WTC11 (cell line): ENCODE measurements around the gene KIAA1328. TPM values are rescaled to one million over a fixed set of nuclear protein-coding genes. Genes with fewer than 3 reads are reported as not detected.
A peak's percentile ranks its signal among the peaks of the same experiment; 100 is the strongest.
"Not testable (repeated sequence)": the region's sequence is repeated elsewhere in the genome, so short reads cannot be mapped to it uniquely, and the experiment has no call there.

Experiments
- ATAC-seq: fragments of 200-7000 bp; cut with Tn5 transposase; 2 replicates; pipeline ENCODE4 v1.10.0; 2021; ENCODE audit warnings: mild to moderate bottlenecking, moderate library complexity
- CTCF ChIA-PET: fragments of 300-600 bp; sonication (Branson Sonifier 250); formaldehyde crosslinking; loops from one replicate; lab custom pipeline; 2021; ENCODE audit warnings: antibody characterized with exemption; lab: Charles Lee
- POLR2A ChIA-PET: fragments of 350-600 bp; sonication (Branson Sonifier 250); formaldehyde crosslinking; loops from one replicate; lab custom pipeline; 2021; ENCODE audit warnings: antibody characterized with exemption; lab: Charles Lee
- DNase-seq: peaks from one replicate; pipeline ENCODE4 v3.0.0; 2021; ENCODE audit warnings: low spot score
- H3K27ac Mint-ChIP-seq: 2 replicates; pipeline ENCODE4 v1.8.0; 2021; ENCODE audit warnings: mixed read lengths
- H3K27me3 Mint-ChIP-seq: 2 replicates; pipeline ENCODE4 v1.8.0; 2021; ENCODE audit warnings: low read depth, mild to moderate bottlenecking, moderate library complexity, mixed read lengths
- H3K36me3 Mint-ChIP-seq: 2 replicates; pipeline ENCODE4 v1.8.0; 2021; ENCODE audit warnings: mixed read lengths
- H3K4me1 Mint-ChIP-seq: 2 replicates; pipeline ENCODE4 v1.8.0; 2022; ENCODE audit warnings: mixed read lengths
- H3K4me3 Mint-ChIP-seq: 2 replicates; pipeline ENCODE4 v1.8.0; 2021; ENCODE audit warnings: mild to moderate bottlenecking, moderate library complexity, mixed read lengths
- H3K9me3 Mint-ChIP-seq: 2 replicates; pipeline ENCODE4 v1.8.0; 2021; ENCODE audit warnings: mixed read lengths
- ATF6 ChIP-seq: sonication (generic); formaldehyde crosslinking; IDR thresholded peaks from 2 replicates; pipeline ENCODE4 v1.8.1; 2023; ENCODE audit warnings: mild to moderate bottlenecking, missing genetic modification reagents
- E2F1 ChIP-seq: sonication (generic); formaldehyde crosslinking; IDR thresholded peaks from 2 replicates; pipeline ENCODE4 v1.8.0; 2022; ENCODE audit warnings: mild to moderate bottlenecking, missing genetic modification reagents
- ETV6 ChIP-seq: sonication (generic); formaldehyde crosslinking; IDR thresholded peaks from 2 replicates; pipeline ENCODE4 v1.8.1; 2022; ENCODE audit warnings: mild to moderate bottlenecking, missing genetic modification reagents
- GTF2I ChIP-seq: fragments of 250-450 bp; sonication (Bioruptor Pico); conservative IDR thresholded peaks from 2 replicates; pipeline ENCODE4 v1.4.0; 2021; ENCODE audit warnings: mild to moderate bottlenecking
- MAX ChIP-seq: sonication (generic); formaldehyde crosslinking; IDR thresholded peaks from 2 replicates; pipeline ENCODE4 v1.8.0; 2022; ENCODE audit warnings: mild to moderate bottlenecking, missing genetic modification reagents
- MXD4 ChIP-seq: fragments of 250-450 bp; sonication (Bioruptor Pico); IDR thresholded peaks from 2 replicates; pipeline ENCODE4 v1.8.0; 2021; ENCODE audit warnings: mild to moderate bottlenecking, moderate library complexity, borderline replicate concordance
- NFE2L1 ChIP-seq: sonication (generic); formaldehyde crosslinking; IDR thresholded peaks from 2 replicates; pipeline ENCODE4 v1.8.1; 2023; ENCODE audit warnings: missing genetic modification reagents
- NR3C1 ChIP-seq: sonication (generic); formaldehyde crosslinking; conservative IDR thresholded peaks from 2 replicates; pipeline ENCODE4 v1.8.1; 2023; ENCODE audit warnings: low read depth, mild to moderate bottlenecking, missing genetic modification reagents
- PRDM15 ChIP-seq: sonication (generic); formaldehyde crosslinking; IDR thresholded peaks from 2 replicates; pipeline ENCODE4 v1.8.0; 2022; ENCODE audit warnings: missing genetic modification reagents
- PRRX2 ChIP-seq: fragments of 250-450 bp; sonication (Bioruptor Pico); IDR thresholded peaks from 2 replicates; pipeline ENCODE4 v1.8.0; 2021; ENCODE audit warnings: mild to moderate bottlenecking
- SP1 ChIP-seq: sonication (generic); formaldehyde crosslinking; conservative IDR thresholded peaks from 2 replicates; pipeline ENCODE4 v1.8.1; 2022; ENCODE audit warnings: missing genetic modification reagents
- ZNF396 ChIP-seq: fragments of 250-450 bp; sonication (Bioruptor Pico); IDR thresholded peaks from 2 replicates; pipeline ENCODE4 v1.8.0; 2021; ENCODE audit warnings: mild to moderate bottlenecking, moderate library complexity, borderline replicate concordance
- ZNF423 ChIP-seq: fragments of 250-450 bp; sonication (Bioruptor Pico); IDR thresholded peaks from 2 replicates; pipeline ENCODE4 v2.1.2; 2022; ENCODE audit warnings: mild to moderate bottlenecking, moderate library complexity
- total RNA-seq: library from RNA; stranded (reverse); gene quantifications from 3 replicates; pipeline ENCODE4 v1.2.3, GENCODE V29; 2021
- TF ChIP-seq, protein P1 (sequence below): sonication (generic); formaldehyde crosslinking; IDR thresholded peaks from 2 replicates; pipeline ENCODE4 v1.8.1; 2023; ENCODE audit warnings: mild to moderate bottlenecking, moderate library complexity, missing genetic modification reagents
- TF ChIP-seq, protein P2 (sequence below): sonication (generic); formaldehyde crosslinking; conservative IDR thresholded peaks from 2 replicates; pipeline ENCODE4 v1.8.1; 2023; ENCODE audit warnings: mild to moderate bottlenecking, low read depth, missing genetic modification reagents, moderate library complexity
- TF ChIP-seq, protein P3 (sequence below): fragments of 250-450 bp; sonication (Bioruptor Pico); IDR thresholded peaks from 2 replicates; pipeline ENCODE4 v2.1.2; 2022; ENCODE audit warnings: mild to moderate bottlenecking, moderate library complexity

Gene KIAA1328
- total RNA-seq, 1 experiment from 2014 or later: 4.8 TPM

DNA sequence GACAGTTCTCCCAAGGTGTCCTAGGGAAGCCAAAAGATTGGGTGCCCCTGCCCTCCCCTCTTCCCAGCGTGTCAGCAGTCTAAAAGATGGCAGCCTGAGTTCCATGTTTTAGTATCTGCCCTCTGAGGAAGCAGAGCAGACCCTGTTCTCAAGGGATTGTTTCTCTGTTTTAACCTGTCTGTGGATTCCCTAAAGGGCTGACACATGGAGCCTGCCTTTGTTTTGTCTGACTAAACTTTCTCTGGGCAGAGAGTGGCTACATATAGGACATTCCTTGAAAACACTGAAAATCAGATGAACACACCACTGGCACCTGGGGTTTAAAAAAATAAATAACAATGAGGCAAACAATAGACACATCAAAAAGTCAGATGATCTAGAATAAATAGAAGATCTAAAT lies 337.6 kb downstream of the KIAA1328 start:
- ChIA-PET POLR2A (no interaction called here), CTCF (interaction anchor here (0.7 to 1.4 kb wide), 4 partner anchors 9 to 1485 kb away, joined by 3 to 4 read pairs (median 4); no protein-coding TSS in a partner anchor)
- H3K27me3 Mint-ChIP-seq: no peaks in the 10 kb centered on the region
- H3K4me1 Mint-ChIP-seq: peaks cover 37% of the 10 kb centered on the region
- no peak overlapping the region for H3K4me3 Mint-ChIP-seq
- peaks cover 3% of the 10 kb centered on the region; the same call in 1 of the 2 replicates for H3K36me3 Mint-ChIP-seq
- no peak overlapping the region for H3K27ac Mint-ChIP-seq
- ATAC-seq (peak; percentile 64), DNase-seq (no peak)
- H3K9me3 Mint-ChIP-seq: no peaks in the 10 kb centered on the region
- TF ChIP-seq PRDM15 (CRISPR knock-in tag) (peak; percentile 28; the same call in 1 of the 2 replicates), MXD4 (CRISPR knock-in tag) (no peak)
- TF ChIP-seq, all 79 proteins: peak for 1

- DNase-seq (peak; percentile 48), ATAC-seq (peak; percentile 83)
- TF ChIP-seq MAX (CRISPR knock-in tag): peak; percentile 57; the same call in 1 of the 2 replicates
- POLR2A ChIA-PET, H3K36me3 Mint-ChIP-seq, H3K27me3 Mint-ChIP-seq, H3K9me3 Mint-ChIP-seq, H3K27ac Mint-ChIP-seq, H3K4me3 Mint-ChIP-seq: not testable (repeated sequence)
- H3K4me1 Mint-ChIP-seq: peaks cover 34% of the 10 kb centered on the region
- CTCF ChIA-PET: interaction anchor here (0.8 to 1.4 kb wide), 4 partner anchors 9 to 223 kb away, joined by 3 to 4 read pairs (median 3); no protein-coding TSS in a partner anchor
Measured at GRCh38 chr18:37166966-37167365, 338.0 kb downstream of the KIAA1328 start.

DNA sequence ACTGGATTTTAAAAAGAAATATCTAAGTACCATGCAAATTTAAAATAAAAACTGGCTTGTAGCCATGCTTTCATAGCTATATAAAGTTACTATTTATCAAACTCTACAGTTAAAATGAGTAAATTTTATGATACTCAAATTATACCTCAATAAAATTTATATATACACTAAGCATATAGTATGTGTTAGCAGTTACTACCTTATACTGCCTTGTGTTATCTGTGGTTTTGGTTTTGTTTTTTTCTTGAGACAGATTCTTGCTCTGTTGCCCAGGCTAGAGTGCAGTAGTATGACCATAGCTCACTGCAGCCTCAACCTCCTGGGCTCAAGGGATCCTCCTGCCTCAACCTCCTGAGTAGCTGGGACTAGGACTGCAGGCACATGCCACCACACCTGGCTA lies 342.1 kb downstream of the KIAA1328 start:
- Mint-ChIP-seq H3K27ac (no peak overlapping the region), H3K4me1 (peaks cover 34% of the 10 kb centered on the region), H3K4me3 (no peak overlapping the region), H3K36me3 (peaks cover 4% of the 10 kb centered on the region; the same call in 1 of the 2 replicates), H3K27me3 (no peaks in the 10 kb centered on the region), H3K9me3 (no peaks in the 10 kb centered on the region)
- no peak for ATAC-seq
- POLR2A ChIA-PET: no interaction called here
- TF ChIP-seq NR3C1 (CRISPR knock-in tag) (no peak), ETV6 (CRISPR knock-in tag) (no peak), PRRX2 (CRISPR knock-in tag) (no peak), ZNF396 (CRISPR knock-in tag) (no peak), GTF2I (CRISPR knock-in tag) (no peak), ATF6 (CRISPR knock-in tag) (no peak), ZNF423 (CRISPR knock-in tag) (no peak), SP1 (CRISPR knock-in tag) (no peak), MAX (CRISPR knock-in tag) (no peak), E2F1 (CRISPR knock-in tag) (no peak), NFE2L1 (CRISPR knock-in tag) (no peak)
- TF ChIP-seq, protein P1, sequence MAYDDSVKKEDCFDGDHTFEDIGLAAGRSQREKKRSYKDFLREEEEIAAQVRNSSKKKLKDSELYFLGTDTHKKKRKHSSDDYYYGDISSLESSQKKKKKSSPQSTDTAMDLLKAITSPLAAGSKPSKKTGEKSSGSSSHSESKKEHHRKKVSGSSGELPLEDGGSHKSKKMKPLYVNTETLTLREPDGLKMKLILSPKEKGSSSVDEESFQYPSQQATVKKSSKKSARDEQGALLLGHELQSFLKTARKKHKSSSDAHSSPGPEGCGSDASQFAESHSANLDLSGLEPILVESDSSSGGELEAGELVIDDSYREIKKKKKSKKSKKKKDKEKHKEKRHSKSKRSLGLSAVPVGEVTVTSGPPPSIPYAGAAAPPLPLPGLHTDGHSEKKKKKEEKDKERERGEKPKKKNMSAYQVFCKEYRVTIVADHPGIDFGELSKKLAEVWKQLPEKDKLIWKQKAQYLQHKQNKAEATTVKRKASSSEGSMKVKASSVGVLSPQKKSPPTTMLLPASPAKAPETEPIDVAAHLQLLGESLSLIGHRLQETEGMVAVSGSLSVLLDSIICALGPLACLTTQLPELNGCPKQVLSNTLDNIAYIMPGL (CRISPR knock-in tag): no peak
- TF ChIP-seq, protein P2, sequence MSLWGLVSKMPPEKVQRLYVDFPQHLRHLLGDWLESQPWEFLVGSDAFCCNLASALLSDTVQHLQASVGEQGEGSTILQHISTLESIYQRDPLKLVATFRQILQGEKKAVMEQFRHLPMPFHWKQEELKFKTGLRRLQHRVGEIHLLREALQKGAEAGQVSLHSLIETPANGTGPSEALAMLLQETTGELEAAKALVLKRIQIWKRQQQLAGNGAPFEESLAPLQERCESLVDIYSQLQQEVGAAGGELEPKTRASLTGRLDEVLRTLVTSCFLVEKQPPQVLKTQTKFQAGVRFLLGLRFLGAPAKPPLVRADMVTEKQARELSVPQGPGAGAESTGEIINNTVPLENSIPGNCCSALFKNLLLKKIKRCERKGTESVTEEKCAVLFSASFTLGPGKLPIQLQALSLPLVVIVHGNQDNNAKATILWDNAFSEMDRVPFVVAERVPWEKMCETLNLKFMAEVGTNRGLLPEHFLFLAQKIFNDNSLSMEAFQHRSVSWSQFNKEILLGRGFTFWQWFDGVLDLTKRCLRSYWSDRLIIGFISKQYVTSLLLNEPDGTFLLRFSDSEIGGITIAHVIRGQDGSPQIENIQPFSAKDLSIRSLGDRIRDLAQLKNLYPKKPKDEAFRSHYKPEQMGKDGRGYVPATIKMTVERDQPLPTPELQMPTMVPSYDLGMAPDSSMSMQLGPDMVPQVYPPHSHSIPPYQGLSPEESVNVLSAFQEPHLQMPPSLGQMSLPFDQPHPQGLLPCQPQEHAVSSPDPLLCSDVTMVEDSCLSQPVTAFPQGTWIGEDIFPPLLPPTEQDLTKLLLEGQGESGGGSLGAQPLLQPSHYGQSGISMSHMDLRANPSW (CRISPR knock-in tag): no peak
- TF ChIP-seq, protein P3, sequence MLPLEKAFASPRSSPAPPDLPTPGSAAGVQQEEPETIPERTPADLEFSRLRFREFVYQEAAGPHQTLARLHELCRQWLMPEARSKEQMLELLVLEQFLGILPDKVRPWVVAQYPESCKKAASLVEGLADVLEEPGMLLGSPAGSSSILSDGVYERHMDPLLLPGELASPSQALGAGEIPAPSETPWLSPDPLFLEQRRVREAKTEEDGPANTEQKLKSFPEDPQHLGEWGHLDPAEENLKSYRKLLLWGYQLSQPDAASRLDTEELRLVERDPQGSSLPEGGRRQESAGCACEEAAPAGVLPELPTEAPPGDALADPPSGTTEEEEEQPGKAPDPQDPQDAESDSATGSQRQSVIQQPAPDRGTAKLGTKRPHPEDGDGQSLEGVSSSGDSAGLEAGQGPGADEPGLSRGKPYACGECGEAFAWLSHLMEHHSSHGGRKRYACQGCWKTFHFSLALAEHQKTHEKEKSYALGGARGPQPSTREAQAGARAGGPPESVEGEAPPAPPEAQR (CRISPR knock-in tag): no peak
- CTCF ChIA-PET: interaction anchor here (1.0 kb wide), 1 partner anchor 229 kb away, joined by 3 read pairs; no protein-coding TSS in a partner anchor
- DNase-seq: no peak
